KG1 (cell line): ENCODE measurements around the gene FER1L5.

Experiments used
- DNase-seq: peaks from one replicate; lab custom pipeline; 2025; lab: John Stamatoyannopoulos, UW

The FER1L5 gene

GRCh38 chr2:96681540-96681939 lies 39.0 kb downstream of the FER1L5 start:
- no peak for DNase-seq

GRCh38 chr2:96683307-96683706 lies 40.7 kb downstream of the FER1L5 start:
- no peak for DNase-seq

GRCh38 chr2:96683972-96684820 lies 41.6 kb downstream of the FER1L5 start:
- DNase-seq, result no peak

GRCh38 chr2:96684883-96685576 lies 42.5 kb downstream of the FER1L5 start:
- no peak for DNase-seq

- no peak for DNase-seq
These were observed 43.3 kb downstream of the FER1L5 start for GRCh38 chr2:96685577-96686459.

- DNase-seq, result no peak
These were observed 44.7 kb downstream of the FER1L5 start for GRCh38 chr2:96687266-96687665.

- DNase-seq, result no peak
These were observed 45.4 kb downstream of the FER1L5 start for GRCh38 chr2:96687711-96688640.

- DNase-seq, result no peak
These were observed 46.3 kb downstream of the FER1L5 start for GRCh38 chr2:96688649-96689430.

GRCh38 chr2:96689431-96689991 lies 46.9 kb downstream of the FER1L5 start:
- no peak for DNase-seq

- no peak for DNase-seq
These were observed 47.9 kb downstream of the FER1L5 start for GRCh38 chr2:96690306-96691021.

GRCh38 chr2:96691022-96691612 lies 48.6 kb downstream of the FER1L5 start:
- no peak for DNase-seq

- DNase-seq, result no peak
These were observed 49.8 kb downstream of the FER1L5 start for GRCh38 chr2:96692094-96692971.

GRCh38 chr2:96693286-96694200 lies 51.0 kb downstream of the FER1L5 start:
- DNase-seq, result no peak

GRCh38 chr2:96694279-96694678 lies 51.7 kb downstream of the FER1L5 start:
- no peak for DNase-seq

- DNase-seq, result no peak
These were observed 52.4 kb downstream of the FER1L5 start for GRCh38 chr2:96694816-96695455.

- DNase-seq, result no peak
These were observed 53.0 kb downstream of the FER1L5 start for GRCh38 chr2:96695602-96696001.
